GM21526 (cell line): Measurements from ENCODE around the gene CCDC136.

Source experiments
- ATAC-seq: cut with Tn5 transposase; IDR thresholded peaks from one replicate; pipeline ENCODE4 v1.9.1; 2021; ENCODE audit warnings: moderate library complexity; ENCODE audit not compliant: unreplicated experiment, low FRiP score

Gene CCDC136

GRCh38 chr7:128830231-128831177 is 38.7 kb downstream of the CCDC136 start, which contains the start of gene FLNC:
Gene FLNC, plus strand, starts transcription at chr7:128830406. Its CDS starts 232 bp downstream, at chr7:128830638.
- no peak for ATAC-seq

- ATAC-seq: no peak
These were observed 39.6 kb downstream of the CCDC136 start for GRCh38 chr7:128831178-128831993.

GRCh38 chr7:128831994-128832879 is 40.5 kb downstream of the CCDC136 start:
- no peak for ATAC-seq

- no peak for ATAC-seq
These were observed 41.0 kb downstream of the CCDC136 start for GRCh38 chr7:128832880-128833147.

- ATAC-seq: no peak
These were observed 41.6 kb downstream of the CCDC136 start for GRCh38 chr7:128833148-128833945.

GRCh38 chr7:128833946-128834325 is 42.2 kb downstream of the CCDC136 start:
- no peak for ATAC-seq

GRCh38 chr7:128835231-128835751 is 43.5 kb downstream of the CCDC136 start:
- no peak for ATAC-seq

GRCh38 chr7:128835790-128836641 is 44.2 kb downstream of the CCDC136 start:
- ATAC-seq: no peak

GRCh38 chr7:128836729-128837348 is 45.1 kb downstream of the CCDC136 start:
- ATAC-seq: no peak

GRCh38 chr7:128837521-128837921 is 45.8 kb downstream of the CCDC136 start:
- ATAC-seq: no peak

GRCh38 chr7:128838109-128838779 is 46.5 kb downstream of the CCDC136 start:
- no peak for ATAC-seq

GRCh38 chr7:128838981-128839731 is 47.4 kb downstream of the CCDC136 start:
- ATAC-seq: no peak

GRCh38 chr7:128839751-128840177 is 48.0 kb downstream of the CCDC136 start:
- ATAC-seq: no peak

- no peak for ATAC-seq
These were observed 48.8 kb downstream of the CCDC136 start for GRCh38 chr7:128840326-128841170.

- no peak for ATAC-seq
These were observed 49.5 kb downstream of the CCDC136 start for GRCh38 chr7:128841171-128841690.
